ENCODE measurements around the gene MYB.
"Not testable (repeated sequence)": the region's sequence is repeated elsewhere in the genome, so short reads cannot be mapped to it uniquely, and the experiment has no call there.

DNA sequence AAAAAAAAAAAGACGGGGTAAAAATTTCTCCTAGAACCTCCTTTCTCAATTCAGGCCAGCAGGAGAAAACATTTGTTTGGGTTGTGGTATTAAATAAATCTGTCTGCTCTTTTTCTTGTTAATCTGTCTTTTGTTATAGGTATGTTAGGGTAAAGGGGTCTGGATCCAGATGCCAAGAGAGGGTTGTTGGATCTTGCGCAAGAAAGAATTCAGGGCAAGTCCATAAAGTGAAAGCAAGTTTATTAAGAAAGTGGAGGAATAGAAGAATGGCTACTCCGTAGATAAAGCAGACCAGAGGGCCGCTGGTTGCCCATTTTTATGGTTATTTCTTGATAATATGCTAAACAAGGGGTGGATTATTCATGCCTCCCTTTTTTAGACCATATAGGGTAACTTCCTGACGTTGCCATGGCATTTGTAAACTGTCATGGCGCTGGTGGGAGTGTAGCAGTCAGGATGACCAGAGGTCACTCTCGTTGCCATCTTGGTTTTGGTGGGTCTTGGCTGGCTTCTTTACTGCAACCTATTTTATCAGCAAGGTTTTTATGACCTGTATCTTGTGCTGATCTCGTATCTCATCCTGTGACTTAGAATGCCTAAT lies 65.4 kb downstream of the MYB start:
- TF ChIP-seq, protein P1, sequence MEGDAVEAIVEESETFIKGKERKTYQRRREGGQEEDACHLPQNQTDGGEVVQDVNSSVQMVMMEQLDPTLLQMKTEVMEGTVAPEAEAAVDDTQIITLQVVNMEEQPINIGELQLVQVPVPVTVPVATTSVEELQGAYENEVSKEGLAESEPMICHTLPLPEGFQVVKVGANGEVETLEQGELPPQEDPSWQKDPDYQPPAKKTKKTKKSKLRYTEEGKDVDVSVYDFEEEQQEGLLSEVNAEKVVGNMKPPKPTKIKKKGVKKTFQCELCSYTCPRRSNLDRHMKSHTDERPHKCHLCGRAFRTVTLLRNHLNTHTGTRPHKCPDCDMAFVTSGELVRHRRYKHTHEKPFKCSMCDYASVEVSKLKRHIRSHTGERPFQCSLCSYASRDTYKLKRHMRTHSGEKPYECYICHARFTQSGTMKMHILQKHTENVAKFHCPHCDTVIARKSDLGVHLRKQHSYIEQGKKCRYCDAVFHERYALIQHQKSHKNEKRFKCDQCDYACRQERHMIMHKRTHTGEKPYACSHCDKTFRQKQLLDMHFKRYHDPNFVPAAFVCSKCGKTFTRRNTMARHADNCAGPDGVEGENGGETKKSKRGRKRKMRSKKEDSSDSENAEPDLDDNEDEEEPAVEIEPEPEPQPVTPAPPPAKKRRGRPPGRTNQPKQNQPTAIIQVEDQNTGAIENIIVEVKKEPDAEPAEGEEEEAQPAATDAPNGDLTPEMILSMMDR (IDR thresholded peaks at IDR 0.05), result not testable (repeated sequence)
- TF ChIP-seq ZFX (IDR thresholded peaks at IDR 0.05; ENCODE audit: borderline replicate concordance), result not testable (repeated sequence)
